ENCODE results near the gene ATG14.
"Not testable (repeated sequence)": the region's sequence is repeated elsewhere in the genome, so short reads cannot be mapped to it uniquely, and the experiment has no call there.

Gene ATG14

DNA sequence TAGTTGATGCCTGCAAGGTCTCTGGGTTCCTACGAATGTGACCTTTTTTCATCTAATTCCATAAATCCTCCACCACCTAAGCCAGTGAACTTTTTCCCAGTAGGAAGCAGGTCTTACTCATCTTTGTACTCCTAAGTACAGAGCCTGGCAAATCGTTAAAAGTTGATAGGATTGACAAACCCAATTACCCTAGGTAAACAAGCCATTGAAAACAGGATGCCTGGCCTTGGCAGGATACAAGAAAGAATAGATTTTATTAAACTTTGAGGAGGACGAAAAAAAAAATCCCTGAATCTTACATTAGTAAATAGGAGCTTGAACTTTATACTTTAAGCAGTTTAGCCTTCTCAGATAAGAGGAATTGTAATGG is 23.2 kb upstream of the ATG14 start:
- H3K4me3 ChIP-seq (ENCODE audit: low read depth, low read length), result no peak overlapping the region

DNA sequence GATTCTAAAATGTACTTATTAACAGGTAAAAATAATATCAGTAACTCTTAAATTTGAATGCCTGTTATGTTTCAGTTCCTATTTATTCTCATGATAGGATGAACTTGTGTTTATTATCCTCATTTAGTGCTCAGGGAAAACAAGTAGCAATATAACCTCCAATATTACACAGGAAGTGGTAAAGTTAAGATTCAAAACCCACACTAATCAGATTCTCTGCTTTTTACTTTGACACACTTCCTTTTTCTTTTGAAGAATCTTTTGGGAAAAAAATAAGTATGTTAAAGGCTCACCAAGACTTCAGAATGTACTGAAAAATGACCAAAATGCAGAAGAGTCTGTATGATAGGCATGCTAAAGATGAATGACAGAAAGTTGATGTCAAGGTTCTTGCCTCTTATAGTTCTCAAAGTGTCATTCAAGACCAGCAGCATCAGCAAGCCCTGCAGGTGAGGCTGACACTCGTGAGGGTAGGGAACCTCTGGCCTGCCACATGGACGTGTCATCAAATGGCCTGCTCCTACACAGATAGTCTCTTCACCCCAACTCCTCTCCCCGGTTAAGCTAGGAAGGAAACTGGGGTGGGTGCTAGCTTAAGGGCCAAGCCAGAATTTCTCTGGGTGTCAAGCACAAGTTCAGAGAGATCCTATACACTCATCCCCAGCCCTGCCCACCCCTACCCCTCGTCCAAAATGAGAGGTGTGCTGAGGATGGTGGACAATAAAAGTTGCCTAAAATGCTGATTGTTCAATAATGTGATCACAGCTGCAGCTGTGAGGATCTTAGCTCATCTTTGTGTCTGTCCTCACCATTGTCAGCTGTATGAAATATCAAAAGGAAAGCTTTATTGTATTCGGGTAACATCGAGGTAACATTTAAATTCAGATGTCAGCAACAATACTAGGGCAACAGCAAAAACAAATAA is 22.5 kb upstream of the ATG14 start:
- H3K4me3 ChIP-seq (ENCODE audit: low read depth, low read length), result no peak overlapping the region
- no peak for DNase-seq (ENCODE audit: low read depth)

More for the DNA sequence above, 23.2 kb upstream of the ATG14 start:
- no peak for DNase-seq (ENCODE audit: low read depth)

DNA sequence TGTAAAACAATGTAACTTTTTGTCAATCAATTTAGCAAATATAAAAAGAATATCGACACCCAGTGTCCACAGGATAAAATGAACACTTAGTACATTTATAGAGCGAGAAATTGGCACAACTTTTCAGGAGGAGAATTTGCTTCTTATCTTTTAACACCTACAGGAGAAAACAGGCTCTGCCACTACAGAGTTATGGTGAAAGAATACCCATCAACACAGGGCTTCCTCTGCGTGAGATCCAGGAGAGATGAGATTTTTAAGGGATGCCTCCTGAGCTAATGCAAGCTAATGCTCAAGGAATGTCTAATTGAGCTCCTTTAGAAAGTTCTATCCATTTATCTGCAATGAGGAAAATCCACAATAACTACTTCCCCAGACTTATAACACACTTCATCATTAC is 21.0 kb upstream of the ATG14 start:
- DNase-seq (ENCODE audit: low read depth), result no peak
- no peak overlapping the region for H3K4me3 ChIP-seq (ENCODE audit: low read depth, low read length)

DNA sequence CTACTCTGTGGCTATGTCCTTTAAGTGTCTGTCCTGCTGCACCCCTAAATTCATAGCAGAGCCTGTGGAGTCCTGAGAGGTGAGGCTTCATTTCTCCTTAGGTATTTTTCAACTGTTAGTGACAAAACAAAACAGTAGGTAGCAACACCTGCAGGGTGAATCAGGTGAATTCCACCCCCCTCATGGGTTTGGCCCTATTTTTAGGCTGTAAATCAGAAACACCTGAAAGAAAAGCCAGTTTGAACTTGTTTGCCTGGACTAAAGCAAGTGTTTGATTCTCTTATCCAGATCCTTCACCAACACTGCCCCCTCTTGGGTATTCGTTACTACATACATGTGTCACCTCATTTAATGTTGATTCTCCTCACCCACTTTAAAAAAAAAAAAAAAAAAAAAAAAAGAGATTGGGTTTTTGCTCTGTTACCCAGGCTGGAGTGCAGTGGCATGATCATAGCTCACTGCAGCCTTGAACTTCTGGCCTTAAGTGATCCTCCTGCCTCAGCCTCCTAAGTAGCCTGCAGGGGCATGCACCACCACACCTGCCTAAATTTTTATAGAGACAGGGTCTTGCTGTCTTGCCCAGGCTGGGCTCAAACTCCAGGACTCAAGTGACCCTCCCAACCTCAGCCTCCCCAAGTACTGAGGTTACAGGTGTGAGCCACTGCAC is 18.5 kb upstream of the ATG14 start:
- DNase-seq (ENCODE audit: low read depth), result peak; percentile 44

DNA sequence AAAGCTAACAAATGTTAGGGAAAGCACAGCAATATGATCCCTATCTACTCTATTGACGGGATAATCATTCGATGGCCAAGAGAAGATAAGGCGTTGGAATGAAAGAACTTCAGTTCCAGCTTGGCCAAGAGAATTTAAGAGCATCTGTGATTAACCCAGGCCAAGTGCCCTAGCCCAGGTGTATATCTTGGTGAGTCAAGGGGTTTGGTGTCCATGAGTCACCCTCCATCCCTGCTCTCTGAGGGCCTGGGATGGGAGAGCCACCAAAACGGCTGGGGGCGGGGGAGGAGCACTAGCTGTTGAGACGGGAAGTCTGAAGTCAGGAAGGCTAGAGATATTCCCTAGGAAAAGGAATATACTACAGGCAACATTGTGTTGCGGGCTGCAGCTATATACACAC is 15.8 kb upstream of the ATG14 start:
- no peak overlapping the region for H3K4me3 ChIP-seq (ENCODE audit: low read depth, low read length)
- no peak for DNase-seq (ENCODE audit: low read depth)

More for the DNA sequence above, 18.5 kb upstream of the ATG14 start:
- H3K4me3 ChIP-seq (ENCODE audit: low read depth, low read length), result no peak overlapping the region

DNA sequence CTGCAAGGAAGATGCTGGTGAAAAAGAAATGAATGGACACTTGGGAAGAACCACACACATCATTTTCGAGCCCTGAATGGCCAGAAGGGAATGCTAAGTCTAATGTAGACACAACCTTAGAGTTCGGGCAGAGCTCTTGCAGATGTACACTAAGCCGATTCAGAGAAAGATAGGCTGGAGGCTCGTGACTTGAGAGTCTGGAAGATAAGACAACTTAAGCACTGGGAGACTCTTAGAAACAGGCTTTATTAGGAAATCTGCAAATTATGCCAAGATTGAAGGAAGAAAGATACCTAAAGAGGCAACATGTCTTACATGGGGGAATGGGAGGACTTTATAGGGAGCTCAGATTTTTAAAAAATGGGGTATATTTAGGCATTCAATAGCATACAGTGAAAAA is 15.3 kb upstream of the ATG14 start:
- H3K4me3 ChIP-seq (ENCODE audit: low read depth, low read length), result no peak overlapping the region
- DNase-seq (ENCODE audit: low read depth), result no peak

DNA sequence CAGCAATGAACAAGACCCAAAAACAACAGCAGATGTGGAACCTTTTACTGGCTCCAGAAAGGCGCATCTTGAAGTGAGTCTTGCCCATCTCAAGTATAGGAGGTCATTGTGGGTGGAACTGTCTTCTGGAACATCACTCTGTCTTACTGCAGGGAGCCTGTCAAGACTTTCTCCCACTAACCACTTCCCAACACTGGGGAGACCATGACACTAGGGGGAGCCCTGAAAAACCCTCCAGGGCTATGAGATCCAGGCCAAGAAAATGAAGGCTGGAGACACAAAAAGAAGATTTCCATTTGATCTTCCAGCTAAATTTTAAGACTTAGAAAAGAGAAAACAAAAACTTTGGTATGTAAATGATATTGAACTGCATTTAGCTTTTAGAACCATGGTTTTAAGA is 13.5 kb upstream of the ATG14 start:
- no peak for DNase-seq (ENCODE audit: low read depth)
- no peak overlapping the region for H3K4me3 ChIP-seq (ENCODE audit: low read depth, low read length)

DNA sequence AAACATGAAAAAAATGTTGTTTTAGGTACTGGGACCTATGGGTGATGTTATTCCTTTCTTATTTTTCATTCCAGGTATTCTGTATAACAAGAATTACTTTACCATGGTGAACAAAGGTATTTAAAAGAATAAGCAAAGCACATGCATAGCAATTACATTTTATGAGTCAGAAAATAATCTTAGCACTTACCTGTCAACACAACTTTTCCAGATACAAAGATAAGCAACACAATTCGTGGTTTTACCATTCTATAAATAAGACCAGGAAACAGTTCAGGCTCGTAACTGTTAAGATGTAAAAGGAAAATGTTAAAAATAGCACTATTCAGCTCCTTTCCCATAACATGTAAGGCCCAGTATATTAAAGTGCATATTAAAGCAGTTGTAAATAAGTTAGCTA is 12.3 kb upstream of the ATG14 start:
- no peak overlapping the region for H3K4me3 ChIP-seq (ENCODE audit: low read depth, low read length)
- DNase-seq (ENCODE audit: low read depth), result no peak

DNA sequence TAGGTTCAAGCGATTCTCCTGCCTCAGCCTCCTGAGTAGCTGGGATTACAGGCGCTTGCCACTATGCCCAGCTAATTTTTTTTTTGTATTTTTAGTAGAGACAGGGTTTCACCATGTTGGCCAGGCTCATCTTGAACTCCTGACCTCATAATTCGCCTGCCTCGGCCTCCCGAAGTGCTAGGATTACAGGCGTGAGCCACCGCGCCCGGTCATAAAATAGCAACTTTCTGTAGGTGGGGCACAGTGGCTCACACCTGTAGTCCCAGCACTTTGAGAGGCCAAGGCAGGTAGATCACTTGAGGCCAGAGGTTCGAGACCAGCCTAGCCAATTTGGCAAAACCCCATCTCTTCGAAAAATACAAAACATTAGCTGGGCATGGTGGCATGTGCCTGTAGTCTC is 10.7 kb upstream of the ATG14 start:
- not testable (repeated sequence) for DNase-seq (ENCODE audit: low read depth); H3K4me3 ChIP-seq (ENCODE audit: low read depth, low read length)

DNA sequence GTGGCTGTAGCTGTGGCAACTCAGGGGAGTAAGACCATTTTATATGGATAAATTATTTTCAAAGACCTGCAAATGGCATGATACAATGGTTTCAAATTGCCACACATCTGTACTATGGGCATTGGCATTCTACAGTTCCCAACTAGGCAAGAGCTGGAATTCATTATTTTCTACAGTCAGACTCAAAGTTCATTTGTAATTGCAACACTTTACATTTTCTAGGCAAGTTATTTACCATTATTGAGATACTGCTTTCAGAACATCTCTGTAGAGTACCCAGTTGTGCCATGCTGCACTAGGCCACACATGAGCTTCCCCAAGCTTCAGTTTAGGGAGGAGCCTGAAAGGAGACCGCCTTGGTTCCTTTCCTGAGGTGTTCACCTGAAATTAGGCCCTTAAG is 8.0 kb upstream of the ATG14 start:
- H3K4me3 ChIP-seq (ENCODE audit: low read depth, low read length), result no peak overlapping the region
- DNase-seq (ENCODE audit: low read depth), result no peak

DNA sequence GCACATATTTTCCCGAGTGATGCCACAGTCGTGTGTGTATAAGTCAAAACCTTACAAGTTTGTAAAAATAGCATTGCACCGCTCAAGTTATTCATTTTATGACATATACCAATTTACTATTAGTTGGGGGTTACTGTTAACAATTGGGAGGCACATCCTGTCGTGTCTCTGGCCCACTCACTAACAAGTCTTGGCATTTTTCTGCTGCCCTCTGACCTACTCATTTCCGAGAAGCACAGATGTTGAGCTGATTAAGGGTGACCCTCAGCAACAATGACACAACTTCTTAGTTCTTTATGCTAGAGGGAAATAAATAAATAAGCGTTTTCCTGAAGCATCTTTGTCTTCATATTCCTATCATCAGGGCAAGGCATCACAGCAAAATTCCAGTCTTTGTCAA is 6.8 kb upstream of the ATG14 start:
- no peak overlapping the region for H3K4me3 ChIP-seq (ENCODE audit: low read depth, low read length)
- no peak for DNase-seq (ENCODE audit: low read depth)

DNA sequence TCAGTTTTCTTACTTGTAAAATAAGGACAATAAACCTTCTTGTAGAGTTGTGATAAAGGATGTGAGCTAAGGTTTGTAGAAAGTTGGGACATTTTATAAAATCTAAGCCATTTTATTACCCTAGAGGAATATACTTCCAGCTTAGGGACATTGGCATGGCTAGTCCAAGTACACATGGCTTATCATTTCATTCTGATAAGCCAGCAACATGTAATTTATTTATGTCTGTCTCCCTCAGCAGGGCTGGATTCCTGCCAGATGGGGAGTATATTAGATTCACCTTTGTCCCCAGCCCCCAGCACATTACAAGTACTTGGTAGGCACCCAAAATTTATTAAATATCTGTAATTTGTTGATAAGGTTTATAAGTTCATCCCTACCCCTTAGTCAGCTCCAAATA is 6.3 kb upstream of the ATG14 start:
- H3K4me3 ChIP-seq (ENCODE audit: low read depth, low read length), result no peak overlapping the region
- DNase-seq (ENCODE audit: low read depth), result no peak

DNA sequence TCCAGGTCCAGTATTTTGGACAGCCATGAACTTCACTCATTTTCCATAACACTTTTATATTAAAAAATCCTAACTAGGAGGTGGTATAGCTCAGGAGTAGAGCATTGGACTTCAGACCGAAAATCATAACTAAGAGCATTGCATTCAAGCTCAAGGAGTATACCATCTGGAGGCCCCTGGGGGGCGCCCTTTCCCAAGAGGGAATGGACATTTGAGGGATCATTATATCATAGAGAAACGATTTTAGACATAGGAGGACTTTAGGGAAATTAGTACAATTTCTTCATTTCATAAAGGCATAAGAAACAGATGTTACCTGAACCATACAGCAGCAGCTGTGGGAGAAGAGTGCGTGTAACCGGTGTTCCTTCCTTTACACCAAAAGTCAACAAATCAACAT is 5.2 kb upstream of the ATG14 start:
- no peak overlapping the region for H3K4me3 ChIP-seq (ENCODE audit: low read depth, low read length)
- DNase-seq (ENCODE audit: low read depth), result no peak

DNA sequence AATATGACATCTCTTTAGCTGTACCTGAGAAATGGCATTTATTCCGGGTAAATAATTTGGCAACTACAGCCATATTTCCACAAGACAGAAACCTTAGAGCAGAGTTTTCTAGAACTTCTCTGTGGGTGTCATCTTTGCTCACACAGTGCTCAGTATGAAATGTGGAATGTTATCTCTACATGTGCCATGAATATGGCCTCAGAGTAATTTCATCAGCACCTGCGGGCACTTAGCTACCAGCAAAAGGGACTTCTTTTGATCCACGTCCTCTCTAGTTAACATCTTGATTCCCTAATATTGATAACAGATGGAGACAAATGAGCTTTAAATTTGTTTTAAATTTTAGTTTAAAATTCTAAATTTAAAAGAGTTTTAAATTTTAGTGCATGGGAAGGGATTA is 2.9 kb upstream of the ATG14 start:
- H3K4me3 ChIP-seq (ENCODE audit: low read depth, low read length), result no peak overlapping the region
- DNase-seq (ENCODE audit: low read depth), result no peak

DNA sequence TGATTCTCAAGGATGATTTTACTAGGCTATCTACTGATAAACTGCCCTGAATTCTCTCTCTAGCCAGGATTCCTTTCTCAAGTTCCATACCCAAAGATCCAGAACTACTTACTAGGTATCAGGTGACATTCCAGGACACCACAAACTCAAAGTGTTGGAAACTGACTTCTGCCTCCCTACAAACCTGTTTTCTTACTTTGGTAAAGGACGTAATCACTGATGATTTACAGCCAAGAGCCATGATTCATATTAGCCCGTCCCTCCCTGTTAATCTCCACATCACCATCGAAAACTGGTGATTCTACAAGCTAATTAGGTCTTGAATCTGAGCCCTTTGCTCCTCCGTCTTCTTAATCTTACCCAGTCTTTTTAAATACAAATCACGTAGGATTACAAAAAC is 1.0 kb upstream of the ATG14 start:
- DNase-seq (ENCODE audit: low read depth), result no peak
- no peak overlapping the region for H3K4me3 ChIP-seq (ENCODE audit: low read depth, low read length)

DNA sequence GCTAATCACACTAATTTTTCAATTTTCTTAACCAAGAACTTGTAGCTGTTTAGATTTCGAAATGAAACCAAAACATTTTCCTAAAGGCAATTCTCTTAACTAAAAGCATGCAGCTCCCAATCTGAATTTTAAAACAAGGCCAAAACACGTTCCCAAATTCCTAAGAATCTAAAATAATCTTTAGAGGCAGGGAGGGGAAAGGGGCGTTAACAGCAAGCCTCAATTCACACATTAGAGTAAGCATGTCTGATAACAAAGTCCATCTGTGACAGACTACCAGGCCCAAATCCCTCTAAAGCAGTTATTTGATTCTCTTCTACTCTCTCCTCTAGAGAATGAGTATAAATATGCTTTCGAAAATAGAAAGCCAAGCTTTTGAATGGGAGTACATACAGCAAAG is 754 bp downstream of the ATG14 start:
- no peak for DNase-seq (ENCODE audit: low read depth)
- peak overlapping the region; percentile 88 for H3K4me3 ChIP-seq (ENCODE audit: low read depth, low read length)

DNA sequence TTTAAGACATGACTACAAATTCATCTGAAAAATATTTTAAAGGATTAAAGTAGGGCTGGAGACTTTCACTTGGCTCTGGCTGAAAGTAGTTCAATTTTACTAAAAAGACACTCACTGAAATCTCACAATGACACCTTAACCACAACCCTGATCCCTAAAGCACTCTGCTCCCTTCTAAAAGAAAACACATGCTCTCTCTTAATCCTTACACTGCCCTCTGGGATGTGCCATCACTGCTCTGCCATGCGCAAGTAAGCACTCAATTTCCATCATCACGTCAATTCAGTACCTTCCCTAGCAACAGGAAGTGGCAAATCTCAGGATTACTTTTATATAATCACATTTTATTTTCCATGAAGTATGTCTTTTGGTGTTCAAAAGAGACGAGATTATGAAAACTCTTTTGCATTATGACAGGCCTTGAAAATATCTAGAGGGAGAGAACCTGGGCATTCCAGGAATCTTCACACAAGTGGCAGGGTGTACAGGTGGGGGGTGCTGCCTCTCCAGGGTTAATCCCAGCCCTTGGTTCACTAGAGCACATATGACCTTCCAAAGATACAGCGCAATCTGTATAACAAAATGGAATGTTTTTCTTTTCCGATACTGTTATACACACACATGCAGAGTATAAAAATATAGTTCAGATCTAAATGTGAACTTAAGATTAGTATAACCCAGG is 7.3 kb downstream of the ATG14 start:
- H3K4me3 ChIP-seq (ENCODE audit: low read depth, low read length), result no peak overlapping the region
- DNase-seq (ENCODE audit: low read depth), result no peak

DNA sequence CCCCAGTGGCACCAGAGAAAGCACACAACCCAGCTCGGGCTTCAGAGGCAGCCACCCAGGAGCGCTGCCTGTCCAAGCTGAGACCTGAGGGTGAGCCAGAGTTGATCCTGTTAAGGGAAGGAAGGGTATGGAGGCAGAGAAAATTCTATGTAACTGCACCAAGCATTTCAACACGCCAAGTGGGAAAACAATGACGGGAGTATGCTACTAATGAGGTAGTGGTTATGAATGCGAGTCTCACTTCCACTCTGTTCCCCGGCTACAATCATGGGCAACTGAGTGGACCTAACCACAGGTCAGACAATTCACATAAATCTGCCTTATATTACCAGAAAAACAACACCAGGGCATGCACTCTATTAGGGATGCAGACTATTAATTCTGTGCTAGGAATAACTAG is 9.9 kb downstream of the ATG14 start:
- DNase-seq (ENCODE audit: low read depth), result no peak
- H3K4me3 ChIP-seq (ENCODE audit: low read depth, low read length), result no peak overlapping the region

DNA sequence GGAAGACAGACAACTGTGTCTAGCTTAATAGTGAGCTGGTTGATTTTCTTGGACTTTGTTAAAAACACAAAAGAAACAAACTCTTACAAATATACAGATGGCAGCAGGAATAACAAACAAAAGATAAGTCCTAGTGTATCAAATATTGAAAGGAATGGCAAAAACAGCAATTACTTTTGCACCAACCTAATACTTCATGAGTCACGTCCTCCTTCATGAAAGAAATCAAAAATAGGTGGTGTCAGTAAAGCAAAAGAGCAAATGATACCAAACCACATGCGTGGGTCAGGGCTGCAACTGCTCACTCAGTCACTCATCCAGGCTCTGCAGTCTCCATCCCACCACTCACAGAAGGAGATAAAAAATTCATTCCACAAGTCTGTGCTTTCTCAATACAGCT is 11.8 kb downstream of the ATG14 start:
- H3K4me3 ChIP-seq (ENCODE audit: low read depth, low read length), result no peak overlapping the region
- DNase-seq (ENCODE audit: low read depth), result peak; percentile 12

DNA sequence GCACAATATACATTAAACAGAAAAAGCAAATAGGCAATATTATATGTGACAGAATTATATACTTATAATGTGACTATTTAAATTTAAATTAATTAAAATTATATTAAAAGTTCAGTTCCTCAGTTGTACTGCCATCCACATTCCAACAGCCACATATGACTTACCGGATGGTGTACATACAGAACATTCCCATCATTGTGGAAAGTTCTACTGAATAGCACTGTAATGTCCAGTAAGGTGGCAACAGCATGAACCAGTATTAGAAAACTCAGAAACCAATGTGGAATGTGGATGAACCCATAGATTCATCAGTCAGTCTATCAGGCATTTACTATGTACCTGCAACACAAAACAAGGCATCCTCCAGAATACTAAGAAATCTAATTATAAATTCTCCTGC is 12.4 kb downstream of the ATG14 start:
- no peak for DNase-seq (ENCODE audit: low read depth)
- H3K4me3 ChIP-seq (ENCODE audit: low read depth, low read length), result no peak overlapping the region

DNA sequence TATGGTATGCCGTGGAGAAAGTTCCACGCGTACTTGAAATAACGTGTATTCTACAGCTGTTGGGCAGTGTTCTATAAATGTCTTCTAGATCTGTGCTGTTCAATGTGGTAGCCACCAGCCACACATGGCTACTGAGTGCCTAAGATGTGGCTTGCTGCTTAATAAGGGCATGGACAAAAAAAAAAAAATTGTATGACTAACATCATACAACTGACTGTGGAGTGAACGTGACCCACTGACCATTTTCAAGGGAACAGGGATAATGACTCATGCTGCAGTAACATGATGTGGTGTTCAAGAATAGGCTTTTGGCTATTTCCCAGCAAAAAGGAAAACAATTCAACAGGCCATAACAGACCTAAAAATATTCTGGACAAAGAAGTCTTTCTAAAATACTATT is 13.0 kb downstream of the ATG14 start:
- no peak overlapping the region for H3K4me3 ChIP-seq (ENCODE audit: low read depth, low read length)
- peak; percentile 96 for DNase-seq (ENCODE audit: low read depth)
